NCI-H446 treated with DMSO at 0.1 percent for 48 hours (cell line): ENCODE data around the gene OSER1.
A peak's percentile ranks its signal among the peaks of the same experiment; 100 is the strongest.
"Not testable (repeated sequence)": the region's sequence is repeated elsewhere in the genome, so short reads cannot be mapped to it uniquely, and the experiment has no call there.

ENCODE experiments used
- DNase-seq: peaks from one replicate; lab custom pipeline; 2025; lab: John Stamatoyannopoulos, UW

OSER1 gene

GRCh38 chr20:44210406-44211176 is at the start of gene OSER1:
OSER1 (minus strand) TSS chr20:44210771; CDS start chr20:44206957, 3,814 bp downstream.
- DNase-seq = peak; percentile 95

DNA sequence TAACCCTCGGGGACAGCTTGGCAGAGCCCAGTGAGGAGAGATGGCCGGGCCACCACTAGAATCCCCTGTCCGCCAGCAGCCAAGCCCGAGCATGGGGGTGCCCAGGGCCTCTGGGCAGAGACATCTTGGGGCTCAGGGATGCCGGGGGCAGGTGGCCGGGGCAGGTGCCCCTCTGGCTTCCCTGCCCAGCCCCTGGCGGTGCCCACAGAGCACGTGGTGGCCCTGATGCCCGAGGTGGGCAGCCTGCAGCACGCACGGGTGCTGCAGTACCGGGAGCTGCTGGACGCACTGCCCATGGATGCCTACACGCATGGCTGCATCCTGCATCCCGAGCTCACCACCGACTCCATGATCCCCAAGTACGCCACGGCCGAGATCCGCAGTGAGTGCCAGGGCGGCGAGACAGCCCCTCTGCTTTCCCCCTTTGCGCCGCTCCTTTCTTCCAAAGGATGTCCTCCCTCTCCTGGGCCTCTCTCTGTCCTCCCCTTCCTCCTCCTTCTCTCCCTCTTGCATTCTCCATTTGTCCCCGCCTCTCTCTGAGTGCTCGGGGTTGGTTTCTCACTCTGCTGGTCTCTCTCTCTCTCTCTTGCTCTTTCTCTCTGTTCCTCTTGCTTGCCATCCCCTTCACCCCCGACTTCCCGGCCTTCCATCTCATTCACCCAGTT is 47.8 kb upstream of the OSER1 start:
- DNase-seq = no peak

DNA sequence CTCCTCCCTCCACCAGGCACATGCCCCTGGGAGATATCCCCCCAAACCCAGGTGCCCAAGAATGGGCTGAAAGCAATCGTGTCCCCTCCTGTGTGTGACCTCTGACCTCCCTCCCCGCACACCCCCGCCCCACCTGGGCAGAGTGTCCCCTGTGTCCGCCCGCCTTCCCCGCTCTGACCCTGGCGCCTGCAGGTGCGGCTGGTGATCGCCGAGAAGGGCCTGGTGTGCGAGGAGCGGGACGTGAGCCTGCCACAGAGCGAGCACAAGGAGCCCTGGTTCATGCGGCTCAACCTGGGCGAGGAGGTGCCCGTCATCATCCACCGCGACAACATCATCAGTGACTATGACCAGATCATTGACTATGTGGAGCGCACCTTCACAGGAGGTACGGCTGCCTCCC is 46.4 kb upstream of the OSER1 start:
- no peak for DNase-seq

DNA sequence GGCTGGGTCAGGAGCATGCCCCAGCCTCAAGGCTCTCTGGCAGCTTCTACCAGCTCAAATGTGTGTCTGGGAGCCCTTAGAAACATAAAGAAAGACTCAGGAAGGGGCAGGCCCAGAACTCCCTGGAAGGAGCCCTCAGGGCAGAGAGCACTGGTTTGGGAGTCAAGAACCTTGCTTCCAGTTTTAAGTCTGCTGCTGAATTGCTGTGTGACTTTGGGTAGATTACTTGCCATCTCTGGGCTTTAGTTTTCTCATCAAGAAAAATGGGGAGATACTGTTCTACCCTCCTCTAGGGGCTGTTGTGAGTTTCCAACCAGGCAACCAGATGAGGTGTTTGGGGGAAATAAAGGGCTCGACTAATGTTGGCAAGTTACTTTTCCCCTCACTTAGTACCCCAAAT is 45.4 kb upstream of the OSER1 start:
- no peak for DNase-seq

- no peak for DNase-seq
Measured at GRCh38 chr20:44254073-44254472, 43.5 kb upstream of the OSER1 start.

DNA sequence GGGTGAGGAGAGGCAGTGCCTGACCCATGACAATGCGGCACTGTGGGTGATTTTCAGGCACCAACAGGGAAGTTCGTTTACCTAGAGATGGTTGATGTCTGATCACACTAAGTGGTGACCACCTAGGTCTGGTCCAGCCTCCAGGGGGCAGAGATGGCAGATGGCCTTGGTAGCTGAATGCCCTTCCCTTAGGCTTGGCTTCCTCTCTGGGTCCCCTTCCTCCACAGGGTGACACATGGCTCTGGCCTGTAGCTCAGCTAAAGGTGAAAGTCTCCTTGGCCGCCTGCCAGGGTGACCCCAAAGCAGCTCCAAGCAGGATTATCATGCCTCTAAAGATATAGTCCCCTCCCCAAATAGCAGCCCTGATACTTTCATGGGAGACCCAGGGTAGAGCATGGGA is 43.0 kb upstream of the OSER1 start:
- DNase-seq = no peak

GRCh38 chr20:44251284-44251683 is 40.7 kb upstream of the OSER1 start:
- DNase-seq = no peak

DNA sequence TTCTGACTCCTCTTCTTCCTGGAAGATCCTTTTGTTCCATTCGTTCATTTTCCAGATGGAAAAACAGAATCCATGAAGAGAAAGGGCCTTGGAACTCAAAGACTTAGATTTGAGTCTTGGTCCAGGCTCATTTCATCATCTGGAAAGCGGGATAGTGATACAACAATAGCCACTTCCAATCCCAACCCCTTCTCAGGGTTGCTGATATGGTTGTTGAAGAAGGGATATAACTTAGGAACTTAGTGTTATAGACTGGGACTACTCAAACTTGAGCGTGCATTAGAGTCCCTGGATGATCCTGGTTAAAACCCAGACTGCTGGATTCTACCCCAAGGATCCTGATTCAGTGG is 37.8 kb upstream of the OSER1 start:
- no peak for DNase-seq

- no peak for DNase-seq
Measured at GRCh38 chr20:44247586-44248409, 37.2 kb upstream of the OSER1 start.

DNA sequence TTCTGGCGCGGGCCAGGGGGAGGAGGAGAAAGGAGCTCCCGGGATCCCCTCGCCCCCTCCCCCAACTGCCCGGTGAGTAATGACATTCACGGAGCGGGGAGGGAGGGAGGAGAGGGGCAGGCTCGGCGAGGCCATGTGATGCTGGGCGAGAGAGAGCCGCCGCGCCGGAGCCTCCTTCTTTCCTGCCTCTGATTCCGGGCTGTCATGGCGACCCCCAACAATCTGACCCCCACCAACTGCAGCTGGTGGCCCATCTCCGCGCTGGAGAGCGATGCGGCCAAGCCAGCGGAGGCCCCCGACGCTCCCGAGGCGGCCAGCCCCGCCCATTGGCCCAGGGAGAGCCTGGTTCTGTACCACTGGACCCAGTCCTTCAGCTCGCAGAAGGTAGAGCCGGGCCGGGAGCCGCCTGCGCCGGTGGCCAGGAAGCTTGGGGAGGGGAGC is 36.6 kb upstream of the OSER1 start, which contains the start of gene GDAP1L1:
Gene GDAP1L1, plus strand, starts transcription at position 178 of the 441 bp plus-strand sequence. Its CDS starts 27 bp downstream, at position 205.
- DNase-seq = peak; percentile 24

GRCh38 chr20:44245977-44246376 is 35.4 kb upstream of the OSER1 start:
- DNase-seq = no peak

GRCh38 chr20:44241796-44242195 is 31.2 kb upstream of the OSER1 start:
- no peak for DNase-seq

GRCh38 chr20:44236840-44237239 is 26.3 kb upstream of the OSER1 start:
- not testable (repeated sequence) for DNase-seq

GRCh38 chr20:44235702-44236101 is 25.1 kb upstream of the OSER1 start:
- no peak for DNase-seq

DNA sequence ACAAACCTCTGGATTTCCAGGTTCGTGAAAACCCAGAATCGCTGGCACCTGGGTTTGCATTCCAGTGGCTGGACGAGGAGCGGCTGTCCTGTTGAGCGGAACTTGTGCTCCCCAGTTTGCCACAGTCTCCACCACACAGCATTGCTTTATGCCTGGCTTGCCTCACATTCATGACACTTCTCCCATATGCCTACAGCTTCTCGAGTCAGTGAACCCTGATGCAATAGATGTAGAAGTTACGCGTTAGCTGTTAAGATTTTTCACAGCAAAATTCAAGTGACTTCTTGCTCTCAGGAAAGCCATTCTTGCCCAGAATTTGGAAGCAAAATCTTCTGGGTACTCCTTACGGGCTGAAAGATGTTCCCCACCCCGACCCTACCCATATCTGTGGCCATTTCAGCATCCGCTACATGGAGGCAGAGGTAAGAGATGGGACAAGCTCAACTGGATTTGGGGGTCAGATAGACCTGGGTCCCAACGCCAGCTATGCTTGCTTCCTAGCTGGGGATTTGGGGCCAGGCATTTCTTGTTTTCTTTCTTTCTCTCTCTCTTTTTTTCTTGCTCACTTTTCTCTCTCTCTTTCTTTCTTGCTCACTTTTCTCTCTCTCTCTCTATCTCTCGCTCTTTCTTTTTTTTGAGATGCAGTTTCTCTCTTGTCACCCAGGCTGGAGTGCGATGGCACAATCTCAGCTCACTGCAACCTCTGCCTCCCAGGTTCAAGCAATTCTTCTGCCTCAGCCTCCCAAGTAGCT is 24.2 kb upstream of the OSER1 start:
- DNase-seq = no peak

DNA sequence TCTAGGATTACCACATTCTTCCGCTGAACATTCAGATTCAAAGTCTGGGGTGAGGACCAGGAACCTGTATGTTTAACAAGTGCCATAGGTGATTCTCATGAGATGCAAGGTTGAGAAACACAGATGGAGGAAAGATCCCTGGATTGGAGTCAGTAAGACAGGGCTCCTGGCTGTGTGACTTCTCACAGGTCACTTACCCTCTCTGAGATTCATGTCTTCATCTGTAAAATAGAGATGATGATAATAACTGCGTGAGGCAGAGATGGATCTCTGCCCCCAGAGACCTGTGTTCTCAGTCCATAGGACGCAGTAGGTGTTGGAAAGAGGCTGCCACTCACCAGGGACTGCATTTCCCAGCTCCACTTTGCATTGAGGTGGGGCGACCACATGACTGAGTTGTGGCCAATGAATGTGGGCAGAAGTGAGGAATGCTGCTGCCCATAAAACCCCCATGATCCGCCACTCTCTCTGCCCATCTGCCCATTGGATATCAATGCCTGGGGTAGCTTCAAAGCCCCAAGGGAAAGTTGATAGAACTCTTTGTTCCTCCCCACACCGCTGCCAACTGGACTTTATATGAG is 23.0 kb upstream of the OSER1 start:
- DNase-seq = no peak

GRCh38 chr20:44232469-44232856 is 21.9 kb upstream of the OSER1 start:
- DNase-seq = not testable (repeated sequence)

DNA sequence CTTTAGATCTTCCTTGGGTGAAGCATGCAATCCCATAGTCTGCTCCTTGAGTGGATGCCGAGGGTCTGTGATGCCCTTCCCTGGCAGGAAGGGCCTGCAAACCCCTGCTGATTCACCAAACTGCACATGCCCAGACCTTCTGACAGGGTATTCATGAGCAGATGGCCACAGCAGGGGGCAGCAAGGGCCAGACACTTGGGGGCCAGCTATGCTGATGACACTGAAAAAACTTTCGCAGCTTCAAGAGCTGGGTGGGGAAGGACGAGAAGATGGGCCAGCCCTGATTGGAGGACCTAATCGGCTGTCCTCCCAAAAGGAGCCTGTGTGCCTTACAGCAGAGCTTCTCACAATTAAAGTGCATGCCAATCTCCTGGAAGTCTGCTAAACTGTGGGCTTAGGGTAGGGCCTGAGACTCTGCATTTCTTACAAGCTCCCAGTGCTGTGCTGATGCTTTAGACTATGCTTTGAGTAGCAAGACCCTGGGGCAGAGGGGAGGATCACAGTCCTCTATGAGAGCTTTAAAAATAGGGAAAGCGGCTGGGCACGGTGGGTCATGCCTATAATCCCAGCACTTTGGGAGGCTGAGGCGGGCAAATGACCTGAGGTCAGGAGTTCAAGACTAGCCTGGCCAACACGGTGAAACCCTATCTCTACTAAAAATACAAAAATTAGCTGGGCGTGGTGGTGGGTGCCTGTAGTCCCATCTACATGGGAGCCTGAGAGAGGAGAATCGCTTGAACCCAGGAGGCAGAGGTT is 21.3 kb upstream of the OSER1 start:
- DNase-seq = peak; percentile 72

- no peak for DNase-seq
Measured at GRCh38 chr20:44231193-44231592, 20.6 kb upstream of the OSER1 start.

DNA sequence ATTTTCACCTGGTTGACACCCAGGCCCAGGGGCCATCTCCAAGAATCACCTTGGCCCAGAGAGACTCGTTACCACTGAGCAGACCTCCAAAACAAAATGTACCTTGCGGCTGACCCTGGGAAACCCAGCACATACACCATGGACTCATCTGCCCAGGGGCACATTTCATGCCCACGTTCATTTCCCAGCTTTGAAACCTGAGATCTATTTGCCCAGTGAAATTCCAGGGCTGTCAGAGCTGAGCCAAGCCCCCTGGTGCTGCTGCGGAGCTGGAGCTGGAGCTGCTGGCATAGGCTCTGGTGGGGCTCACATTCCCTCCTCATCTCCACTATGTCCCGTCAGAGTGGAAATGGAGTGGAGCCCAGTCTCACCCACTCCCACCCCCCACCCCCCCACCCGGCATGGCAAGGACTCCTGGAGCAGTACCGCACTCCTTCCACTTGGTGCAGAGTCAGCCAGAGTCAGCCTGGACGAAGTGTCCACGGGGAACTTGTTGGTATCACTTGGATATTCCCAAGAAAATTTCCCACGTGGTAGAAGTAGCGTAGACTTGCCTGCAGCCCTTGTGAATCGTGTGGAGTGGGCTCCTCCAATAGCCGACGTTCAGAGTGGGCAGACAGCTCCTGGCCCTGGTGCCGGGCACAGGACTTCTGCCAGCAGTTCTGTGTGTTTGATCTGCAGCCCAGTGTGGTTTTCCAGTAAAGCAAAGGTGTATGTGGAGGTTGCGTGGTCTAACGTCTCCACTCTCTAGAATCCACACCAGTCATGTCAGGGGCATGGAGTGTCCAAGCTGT is 18.1 kb upstream of the OSER1 start:
- DNase-seq = no peak
